Stromal cell of bone marrow (primary cell): ENCODE data around the gene ADGRA1.

Experiments
- DNase-seq: peaks from one replicate; pipeline ENCODE4 v3.0.0-alpha.2; 2012; ENCODE audit warnings: low read depth

The ADGRA1 gene

DNA sequence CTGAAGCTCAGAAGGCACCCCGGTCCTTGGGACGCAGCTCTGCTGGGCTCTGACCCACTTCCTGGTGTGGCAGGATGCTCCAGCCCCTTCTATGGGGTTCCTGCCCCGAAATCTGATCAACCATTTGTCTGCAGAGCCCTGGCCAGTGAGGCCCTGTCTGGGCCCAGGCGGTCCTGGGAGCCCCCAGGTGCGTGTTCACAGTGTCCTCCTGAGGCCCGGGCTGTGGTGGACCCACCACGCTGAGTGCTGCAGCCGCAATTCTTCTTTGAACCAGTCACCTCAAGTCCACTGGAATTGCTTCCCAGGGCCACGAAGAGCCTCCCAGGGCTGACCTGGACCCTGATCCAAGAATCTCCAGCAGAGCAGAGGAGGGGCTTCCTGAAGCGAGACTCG lies 91.4 kb downstream of the ADGRA1 start:
- no peak for DNase-seq

DNA sequence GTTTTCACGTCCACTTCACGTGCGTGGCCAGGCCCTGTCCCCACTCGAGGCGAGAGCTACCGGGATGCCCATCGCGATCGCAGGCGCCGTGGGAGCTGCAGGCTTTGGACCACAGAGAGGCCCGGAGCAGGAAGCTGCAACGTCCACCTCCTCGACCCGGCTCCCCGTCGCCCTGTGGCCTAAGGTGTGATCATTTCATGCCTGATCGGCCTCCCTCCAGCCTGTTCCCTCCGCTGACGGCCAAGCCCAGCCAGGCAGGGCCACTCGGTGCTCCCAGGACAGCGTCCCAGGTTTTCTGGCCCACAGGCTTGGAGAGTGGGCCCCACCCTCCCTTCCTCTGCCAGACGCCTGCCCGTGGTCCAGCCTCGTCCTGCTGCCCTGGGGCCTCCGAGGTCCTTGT lies 91.9 kb downstream of the ADGRA1 start:
- DNase-seq: no peak

DNA sequence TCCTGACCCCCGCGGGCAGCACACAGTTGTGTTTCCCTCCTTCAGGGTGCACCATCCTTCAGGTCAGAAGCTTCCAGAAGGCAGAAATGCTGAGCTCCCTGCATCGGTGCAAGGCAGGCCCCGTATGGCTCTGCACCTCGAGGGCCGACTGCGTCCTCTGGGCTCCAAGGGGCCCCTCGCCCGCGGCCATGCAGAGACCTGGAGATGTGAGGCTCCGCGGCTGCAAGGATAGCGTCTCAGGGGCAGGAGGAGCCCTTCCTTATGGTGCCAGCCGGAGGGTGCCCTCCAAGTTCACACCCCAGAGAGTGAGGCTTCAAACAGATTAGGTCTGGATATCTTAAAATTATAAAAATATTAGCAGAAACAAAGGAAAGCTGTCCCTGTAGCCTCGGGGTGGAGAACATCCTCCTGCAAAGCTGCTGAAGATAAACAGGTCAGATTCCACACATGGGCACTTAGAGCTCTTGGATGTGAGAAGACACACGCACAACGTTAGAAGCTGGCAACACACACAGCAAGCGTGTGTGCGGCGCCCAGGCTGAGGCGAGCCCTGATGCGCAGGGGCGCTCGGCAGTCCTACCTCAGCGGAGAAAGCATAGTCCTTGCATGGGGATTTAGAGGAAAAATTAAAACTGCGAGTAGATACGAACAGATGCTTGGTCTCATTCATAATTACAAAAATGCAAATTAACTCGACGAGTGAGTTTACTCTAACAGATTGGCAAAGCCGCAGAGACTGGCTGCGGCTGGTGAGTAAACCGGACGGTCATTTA lies 92.7 kb downstream of the ADGRA1 start:
- no peak for DNase-seq

DNA sequence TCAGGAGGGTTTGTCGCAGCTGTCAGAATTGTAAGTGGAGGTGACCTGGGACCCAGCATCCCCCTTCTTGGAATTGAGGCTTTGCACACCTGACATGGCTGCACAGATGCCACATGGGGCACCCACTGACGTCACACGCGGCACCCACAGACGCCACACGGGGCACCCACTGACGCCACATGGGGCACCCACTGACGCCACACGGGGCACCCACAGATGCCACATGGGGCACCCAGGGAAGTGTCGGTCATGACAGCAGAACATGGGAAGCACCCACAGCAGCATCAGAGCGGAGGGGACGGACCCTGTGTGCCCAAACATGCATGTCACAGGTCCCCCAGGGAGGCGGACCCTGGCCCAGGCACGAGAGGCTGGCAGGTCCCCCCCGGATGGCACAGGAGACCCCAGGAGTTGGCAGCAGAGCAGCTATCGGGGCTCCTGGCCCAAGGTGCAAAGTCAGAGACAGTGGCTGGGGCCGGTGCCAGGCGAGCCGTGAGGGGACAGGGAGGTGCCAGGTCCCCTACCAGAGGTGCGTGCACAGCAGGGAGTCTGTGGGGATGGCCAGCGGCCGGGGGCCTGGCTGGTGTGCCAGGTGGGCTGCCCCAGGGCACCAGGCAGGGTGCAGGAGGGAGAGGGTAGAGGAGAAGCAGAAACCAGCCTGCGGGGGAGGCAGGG lies 93.4 kb downstream of the ADGRA1 start:
- no peak for DNase-seq
